Renal cortical epithelial cell (primary cell): ENCODE data around the gene ETV6. TPM values are rescaled to one million over a fixed set of nuclear protein-coding genes. Genes with fewer than 3 reads are reported as not detected.
"Not testable (repeated sequence)": the region's sequence is repeated elsewhere in the genome, so short reads cannot be mapped to it uniquely, and the experiment has no call there.

Experiments used
- DNase-seq: peaks from one replicate; pipeline ENCODE4 v3.0.0-alpha.2; 2011; ENCODE audit warnings: low read depth
- total RNA-seq: library from RNA; depleted of rRNA; stranded (reverse); fragments of >200 nt; gene quantifications from 2 replicates; pipeline ENCODE4 v1.2.3, GENCODE V29; 2014

ETV6 gene
- total RNA-seq, 1 donor from 2014 or later = 16.3 TPM

- no peak for DNase-seq
These were observed 19.1 kb downstream of the ETV6 start for GRCh38 chr12:11668611-11669010.

- DNase-seq = no peak
These were observed 19.9 kb downstream of the ETV6 start for GRCh38 chr12:11669348-11669747.

GRCh38 chr12:11672256-11673191, 23.1 kb downstream of the ETV6 start:
- DNase-seq = no peak

GRCh38 chr12:11673666-11674461, 24.4 kb downstream of the ETV6 start:
- DNase-seq = no peak

GRCh38 chr12:11674894-11675390, 25.5 kb downstream of the ETV6 start:
- no peak for DNase-seq

- DNase-seq = peak; percentile 56
These were observed 26.6 kb downstream of the ETV6 start for GRCh38 chr12:11676052-11676451.

GRCh38 chr12:11677093-11677492, 27.6 kb downstream of the ETV6 start:
- no peak for DNase-seq

- no peak for DNase-seq
These were observed 28.3 kb downstream of the ETV6 start for GRCh38 chr12:11677752-11678151.

GRCh38 chr12:11678781-11679180, 29.3 kb downstream of the ETV6 start:
- no peak for DNase-seq

- peak; percentile 23 for DNase-seq
These were observed 31.7 kb downstream of the ETV6 start for GRCh38 chr12:11681207-11681606.

GRCh38 chr12:11681695-11682094, 32.2 kb downstream of the ETV6 start:
- DNase-seq = not testable (repeated sequence)

GRCh38 chr12:11684393-11684792, 34.9 kb downstream of the ETV6 start:
- no peak for DNase-seq

- DNase-seq = no peak
These were observed 35.3 kb downstream of the ETV6 start for GRCh38 chr12:11684811-11685210.

- no peak for DNase-seq
These were observed 35.8 kb downstream of the ETV6 start for GRCh38 chr12:11685316-11685715.

GRCh38 chr12:11685716-11686115, 36.2 kb downstream of the ETV6 start:
- no peak for DNase-seq

GRCh38 chr12:11686120-11686519, 36.6 kb downstream of the ETV6 start:
- no peak for DNase-seq

GRCh38 chr12:11687528-11687927, 38.1 kb downstream of the ETV6 start:
- DNase-seq = no peak

- no peak for DNase-seq
These were observed 38.9 kb downstream of the ETV6 start for GRCh38 chr12:11688379-11688778.

GRCh38 chr12:11688831-11689230, 39.4 kb downstream of the ETV6 start:
- no peak for DNase-seq

GRCh38 chr12:11689591-11690186, 40.2 kb downstream of the ETV6 start:
- no peak for DNase-seq

- no peak for DNase-seq
These were observed 43.6 kb downstream of the ETV6 start for GRCh38 chr12:11693067-11693466.

GRCh38 chr12:11693601-11694000, 44.1 kb downstream of the ETV6 start:
- DNase-seq = no peak
